A673 (cell line): ENCODE results near the gene LARP4. TPM values are rescaled to one million over a fixed set of nuclear protein-coding genes. Genes with fewer than 3 reads are reported as not detected.

Experiments
- BruUV-seq: library from RNA; stranded (reverse); fragments of 400-500 nt; replicated peaks from 2 replicates; lab custom pipeline; 2021; lab: Mats Ljungman, UMichigan
- CTCF ChIA-PET: fragments of 300-600 bp; sonication (Branson Sonifier 250); formaldehyde crosslinking; loops from one replicate; lab custom pipeline; 2022; ENCODE audit warnings: antibody characterized with exemption; lab: Charles Lee
- POLR2A ChIA-PET: fragments of 300-600 bp; sonication (Branson Sonifier 250); formaldehyde crosslinking; loops from one replicate; lab custom pipeline; 2022; ENCODE audit warnings: antibody characterized with exemption; ENCODE audit not compliant: low non-redundant PET; lab: Charles Lee
- DNase-seq: peaks from one replicate; pipeline ENCODE4 v3.0.0-alpha.2; 2015; ENCODE audit warnings: low spot score
- H3K27ac ChIP-seq: fragments of 200-600 bp; sonication (generic); 2 replicates; pipeline ENCODE4 v1.5.1; 2016; ENCODE audit warnings: mixed run types, low read depth, mild to moderate bottlenecking, mixed read lengths, antibody characterized with exemption, low read length; ENCODE audit not compliant: poor library complexity, severe bottlenecking
- H3K27me3 ChIP-seq: fragments of 200-600 bp; sonication (generic); replicated peaks from 2 replicates; pipeline ENCODE4 v1.6.1; 2017; ENCODE audit warnings: mixed run types, low read depth, mild to moderate bottlenecking, mixed read lengths, antibody characterized with exemption, low read length; ENCODE audit not compliant: insufficient read depth, poor library complexity
- H3K36me3 ChIP-seq: fragments of 200-600 bp; sonication (generic); 2 replicates; pipeline ENCODE4 v1.6.1; 2016; ENCODE audit warnings: mixed run types, mild to moderate bottlenecking, mixed read lengths, antibody characterized with exemption, low read length; ENCODE audit not compliant: insufficient read depth, poor library complexity, severe bottlenecking
- H3K4me1 ChIP-seq: fragments of 200-600 bp; sonication (generic); 2 replicates; pipeline ENCODE4 v1.6.1; 2017; ENCODE audit warnings: mixed run types, mild to moderate bottlenecking, mixed read lengths, antibody characterized with exemption, low read length; ENCODE audit not compliant: insufficient read depth, poor library complexity, severe bottlenecking
- H3K4me3 ChIP-seq: fragments of 200-600 bp; sonication (generic); 2 replicates; pipeline ENCODE4 v1.5.1; 2016; ENCODE audit warnings: low read depth, mixed run types, mild to moderate bottlenecking, mixed read lengths, low read length; ENCODE audit not compliant: poor library complexity, severe bottlenecking
- H3K9me3 ChIP-seq: fragments of 200-600 bp; sonication (generic); 2 replicates; pipeline ENCODE4 v1.6.1; 2016; ENCODE audit warnings: mixed run types, low read depth, mild to moderate bottlenecking, mixed read lengths, antibody characterized with exemption, low read length; ENCODE audit not compliant: poor library complexity, severe bottlenecking
- EZH2 ChIP-seq: fragments of 200-600 bp; sonication (generic); IDR thresholded peaks from 2 replicates; pipeline ENCODE4 v1.6.1; 2017; ENCODE audit warnings: borderline replicate concordance, low read depth, mild to moderate bottlenecking, mixed read lengths, antibody characterized with exemption, low read length; ENCODE audit not compliant: poor library complexity, severe bottlenecking
- intact Hi-C: fragments of 100-400 bp; cut with micrococcal nuclease; formaldehyde crosslinking; loops from one replicate; pipeline ENCODE4 v1.10.0; 2022; ENCODE audit not compliant: unreplicated experiment
- total RNA-seq: library from RNA; stranded (reverse); gene quantifications from 2 replicates; pipeline ENCODE4 v1.2.3, GENCODE V29; 2021
- TF ChIP-seq, protein P1 (sequence below): fragments of 300-800, 200-600 bp; sonication (generic); conservative IDR thresholded peaks from 2 replicates; pipeline ENCODE4 v1.5.1; 2017; ENCODE audit warnings: low read depth, mild to moderate bottlenecking, antibody characterized with exemption, low read length, moderate library complexity, mixed read lengths

LARP4 gene
- total RNA-seq, 1 experiment from 2014 or later = 91.0 TPM

DNA sequence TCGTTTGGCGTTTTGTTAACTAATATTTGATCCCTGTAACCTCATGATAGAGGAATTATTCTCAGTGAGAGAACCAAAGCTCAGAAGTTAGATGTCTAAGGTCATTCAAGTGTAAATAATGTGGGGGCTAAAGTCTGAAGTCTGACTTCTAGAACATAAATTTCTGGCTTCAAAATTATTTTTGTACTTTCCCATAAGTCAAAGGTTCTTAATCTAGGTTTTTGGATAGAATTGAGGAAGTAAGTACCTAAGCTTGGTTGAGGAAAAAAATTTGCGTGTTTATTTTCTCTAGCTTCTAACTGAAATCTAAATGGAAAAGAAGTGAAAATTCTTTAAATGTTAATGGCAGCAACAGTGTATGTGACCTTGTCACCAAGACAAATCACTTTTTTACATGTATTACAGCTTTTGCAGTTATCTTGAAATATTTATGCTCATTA, 2.3 kb downstream of the LARP4 start:
- BruUV-seq = no TSS peak
- no peak for DNase-seq
- CTCF ChIA-PET = interaction anchor here (0.6 kb wide), 1 partner anchor 11 kb away, joined by 8 read pairs; no protein-coding TSS in a partner anchor
- Histone ChIP-seq H3K36me3 (no peaks in the 10 kb centered on the region), H3K27me3 (no peaks in the 10 kb centered on the region), H3K27ac (no peak overlapping the region), H3K9me3 (no peaks in the 10 kb centered on the region), H3K4me3 (peak overlapping the region; percentile 82), H3K4me1 (peaks cover 13% of the 10 kb centered on the region)
- intact Hi-C loops = no loop called here
- TF ChIP-seq EZH2 = no peak
- TF ChIP-seq, protein P1, sequence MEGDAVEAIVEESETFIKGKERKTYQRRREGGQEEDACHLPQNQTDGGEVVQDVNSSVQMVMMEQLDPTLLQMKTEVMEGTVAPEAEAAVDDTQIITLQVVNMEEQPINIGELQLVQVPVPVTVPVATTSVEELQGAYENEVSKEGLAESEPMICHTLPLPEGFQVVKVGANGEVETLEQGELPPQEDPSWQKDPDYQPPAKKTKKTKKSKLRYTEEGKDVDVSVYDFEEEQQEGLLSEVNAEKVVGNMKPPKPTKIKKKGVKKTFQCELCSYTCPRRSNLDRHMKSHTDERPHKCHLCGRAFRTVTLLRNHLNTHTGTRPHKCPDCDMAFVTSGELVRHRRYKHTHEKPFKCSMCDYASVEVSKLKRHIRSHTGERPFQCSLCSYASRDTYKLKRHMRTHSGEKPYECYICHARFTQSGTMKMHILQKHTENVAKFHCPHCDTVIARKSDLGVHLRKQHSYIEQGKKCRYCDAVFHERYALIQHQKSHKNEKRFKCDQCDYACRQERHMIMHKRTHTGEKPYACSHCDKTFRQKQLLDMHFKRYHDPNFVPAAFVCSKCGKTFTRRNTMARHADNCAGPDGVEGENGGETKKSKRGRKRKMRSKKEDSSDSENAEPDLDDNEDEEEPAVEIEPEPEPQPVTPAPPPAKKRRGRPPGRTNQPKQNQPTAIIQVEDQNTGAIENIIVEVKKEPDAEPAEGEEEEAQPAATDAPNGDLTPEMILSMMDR = no peak
- POLR2A ChIA-PET = no interaction called here

DNA sequence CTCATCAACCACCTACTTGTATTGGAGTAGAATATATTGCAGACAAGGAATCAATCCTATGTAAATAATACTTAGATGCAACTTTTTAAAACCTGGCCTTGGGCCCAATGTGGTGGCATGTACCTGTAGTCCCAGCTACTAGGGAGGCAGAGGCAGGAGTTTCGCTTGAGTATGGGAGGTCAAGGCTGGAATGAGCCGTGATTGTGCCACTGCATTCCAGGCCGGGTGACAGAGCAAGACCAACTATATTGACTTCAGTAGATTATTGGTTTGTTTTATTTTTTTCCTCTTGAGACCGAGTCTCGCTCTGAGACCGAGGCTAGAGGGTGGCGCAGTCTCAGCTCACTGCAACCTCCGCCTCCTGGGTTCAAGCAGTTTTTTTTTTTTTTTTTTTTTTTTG, 3.6 kb downstream of the LARP4 start:
- no peaks in the 10 kb centered on the region for H3K27me3 ChIP-seq
- ChIA-PET CTCF (no interaction called here), POLR2A (no interaction called here)
- no peaks in the 10 kb centered on the region for H3K36me3 ChIP-seq
- no peak overlapping the region for H3K4me3 ChIP-seq
- peaks cover 13% of the 10 kb centered on the region for H3K4me1 ChIP-seq
- DNase-seq = no peak
- BruUV-seq = no TSS peak
- no peak overlapping the region for H3K27ac ChIP-seq
- TF ChIP-seq, protein P1 = no peak
- TF ChIP-seq EZH2 = no peak
- no peaks in the 10 kb centered on the region for H3K9me3 ChIP-seq
- intact Hi-C loops = no loop called here

DNA sequence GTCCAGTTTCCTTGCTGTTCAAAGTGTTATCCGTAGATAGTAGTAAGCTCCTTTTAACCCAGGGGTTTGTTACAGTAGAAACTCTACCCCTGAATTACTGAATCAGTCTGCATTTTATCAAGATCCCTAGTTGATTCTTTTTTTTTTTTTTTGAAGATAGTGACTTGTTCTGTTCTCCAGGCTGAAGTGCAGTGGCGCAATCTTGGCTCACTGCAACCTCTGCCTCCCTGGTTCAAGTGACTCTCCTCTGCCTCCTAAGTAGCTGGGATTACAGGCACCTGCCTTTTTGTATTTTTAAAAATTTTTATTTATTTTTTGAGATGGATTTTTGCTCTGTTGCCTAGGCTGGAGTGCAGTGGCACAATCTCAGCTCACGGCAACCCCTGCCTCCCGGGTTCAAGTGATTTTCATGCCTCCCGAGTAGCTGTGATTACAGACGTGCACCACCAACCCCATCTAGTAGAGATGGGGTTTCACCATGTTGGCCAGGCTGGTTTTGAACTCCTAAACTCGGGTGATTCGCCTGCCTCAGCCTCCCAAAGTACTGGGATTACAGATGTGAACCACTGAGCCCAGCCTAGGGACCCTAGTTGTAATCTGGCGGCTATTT, 10.5 kb downstream of the LARP4 start:
- no peaks in the 10 kb centered on the region for H3K9me3 ChIP-seq
- no TSS peak for BruUV-seq
- H3K4me1 ChIP-seq = no peaks in the 10 kb centered on the region
- ChIA-PET CTCF (no interaction called here), POLR2A (no interaction called here)
- H3K36me3 ChIP-seq = no peaks in the 10 kb centered on the region
- intact Hi-C loops = no loop called here
- no peak overlapping the region for H3K4me3 ChIP-seq
- H3K27ac ChIP-seq = no peak overlapping the region
- H3K27me3 ChIP-seq = no peaks in the 10 kb centered on the region
- DNase-seq = no peak
- TF ChIP-seq, protein P1 = no peak
- TF ChIP-seq EZH2 = no peak
